BLaER1 treated with 17β-estradiol and CSF1 and Interleukin-3, amounts not matched to agents 10 nM and 100 nM (cell line): ENCODE measurements around the gene INO80D.

Experiments
- H3K27ac ChIP-seq, 11 experiments: shearing (Covaris generic); formaldehyde crosslinking; 2 replicates each; pipeline ENCODE4 v1.8.1; 2022
- H3K27me3 ChIP-seq, 11 experiments: shearing (Covaris generic); formaldehyde crosslinking; 2 replicates each; pipeline ENCODE4 v1.8.1; 2022
- H3K36me3 ChIP-seq, 11 experiments: shearing (Covaris generic); formaldehyde crosslinking; 2 replicates each; pipeline ENCODE4 v1.8.1; 2022
- H3K4me1 ChIP-seq, 10 experiments: shearing (Covaris generic); formaldehyde crosslinking; 2 replicates each; pipeline ENCODE4 v1.8.1; 2022
- H3K4me2 ChIP-seq, 11 experiments: shearing (Covaris generic); formaldehyde crosslinking; 2 replicates each; pipeline ENCODE4 v1.8.1; 2022
- H3K4me3 ChIP-seq, 10 experiments: shearing (Covaris generic); formaldehyde crosslinking; 2 replicates each; pipeline ENCODE4 v1.8.1; 2022
- H3K9ac ChIP-seq, 11 experiments: shearing (Covaris generic); formaldehyde crosslinking; 2 replicates each; pipeline ENCODE4 v1.8.1; 2022
- H3K9me3 ChIP-seq, 11 experiments: shearing (Covaris generic); formaldehyde crosslinking; replicated peaks in 1 of 11; 2 replicates each; pipeline ENCODE4 v1.8.1; 2022
- H4K20me1 ChIP-seq, 11 experiments: shearing (Covaris generic); formaldehyde crosslinking; 2 replicates each; pipeline ENCODE4 v1.8.1; 2022
- Cebpa-rat ChIP-seq, 11 experiments: shearing (Covaris generic); IDR thresholded peaks; 2 replicates each; pipeline ENCODE4 v1.8.1; 2022

INO80D gene

DNA sequence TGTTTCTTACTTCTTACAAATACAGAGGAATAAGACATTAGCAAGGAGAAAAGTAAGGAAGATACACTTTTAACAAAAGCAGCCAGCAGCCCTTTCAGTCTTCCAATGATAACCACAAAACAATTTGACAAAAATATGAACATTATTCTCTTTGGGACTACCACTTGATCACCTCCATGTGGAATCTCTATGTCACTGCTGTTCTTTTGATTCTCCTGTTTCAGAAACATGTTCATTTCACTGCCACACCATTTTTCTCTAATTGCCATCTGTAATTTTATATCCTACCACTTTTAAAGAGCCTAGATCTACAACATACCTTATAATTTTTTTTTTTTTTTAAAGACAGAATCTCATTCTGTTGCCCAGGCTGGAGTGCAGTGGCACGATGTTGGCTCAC, 10.9 kb downstream of the INO80D start:
- no peaks in the 10 kb centered on the region for H3K27me3 ChIP-seq
- H3K4me1 ChIP-seq, result peaks cover 0 to 29% (median 0%) of the 10 kb centered on the region in 10 experiments; a peak in 7 of 20 replicates
- H3K4me2 ChIP-seq, result no peak overlapping the region
- H3K9ac ChIP-seq, result no peak overlapping the region
- H4K20me1 ChIP-seq, result peaks cover 3 to 99% (median 65%) of the 10 kb centered on the region in 11 experiments; a peak in 18 of 22 replicates
- H3K27ac ChIP-seq, result no peak overlapping the region
- TF ChIP-seq Cebpa-rat (IDR thresholded peaks at IDR 0.05), result no peak
- H3K4me3 ChIP-seq, result no peak overlapping the region
- no peaks in the 10 kb centered on the region for H3K9me3 ChIP-seq
- peaks cover 14 to 51% (median 24%) of the 10 kb centered on the region in 11 experiments for H3K36me3 ChIP-seq

DNA sequence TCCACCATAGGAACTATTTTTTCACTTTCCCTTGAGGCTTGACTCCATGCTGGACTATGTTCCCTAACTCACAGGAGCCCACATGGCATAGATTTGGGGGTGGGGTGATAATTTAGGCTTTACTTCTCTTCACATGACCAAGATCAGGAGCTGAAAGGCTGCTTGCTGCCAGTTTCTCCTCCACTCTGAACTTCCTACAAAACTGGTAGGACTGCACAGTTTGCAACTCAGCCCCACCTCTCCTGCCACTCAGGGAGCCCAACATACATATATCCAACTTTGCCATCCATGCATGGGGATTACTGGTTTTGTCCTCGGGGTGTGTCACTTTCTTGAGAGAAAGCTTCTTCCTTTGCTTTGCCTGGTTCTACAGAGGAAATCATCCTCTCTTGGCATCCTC, 14.2 kb downstream of the INO80D start:
- TF ChIP-seq Cebpa-rat (IDR thresholded peaks at IDR 0.05), result no peak
- Histone ChIP-seq H3K9me3 (peaks cover 0 to 5% (median 0%) of the 10 kb centered on the region in 11 experiments; a peak in 5 of 22 replicates), H3K9ac (no peak overlapping the region), H3K4me2 (peak overlapping the region in 3 of 11 experiments; percentile 17 to 63 (median 20); a peak in 4 of 22 replicates), H3K27me3 (no peaks in the 10 kb centered on the region), H3K4me3 (no peak overlapping the region), H3K27ac (no peak overlapping the region), H4K20me1 (peaks cover 3 to 100% (median 48%) of the 10 kb centered on the region in 11 experiments; a peak in 16 of 22 replicates), H3K36me3 (peaks cover 13 to 47% (median 28%) of the 10 kb centered on the region in 11 experiments), H3K4me1 (peaks cover 0 to 29% (median 0%) of the 10 kb centered on the region in 10 experiments; a peak in 6 of 20 replicates)

- TF ChIP-seq Cebpa-rat (IDR thresholded peaks at IDR 0.05), result no peak
- no peak overlapping the region for H3K4me2 ChIP-seq
- H3K4me3 ChIP-seq, result no peak overlapping the region
- no peak overlapping the region for H3K9ac ChIP-seq
- peaks cover 0 to 33% (median 0%) of the 10 kb centered on the region in 10 experiments; a peak in 6 of 20 replicates for H3K4me1 ChIP-seq
- H3K36me3 ChIP-seq, result peaks cover 13 to 55% (median 29%) of the 10 kb centered on the region in 11 experiments
- peaks cover 0 to 11% (median 6%) of the 10 kb centered on the region in 11 experiments; a peak in 9 of 22 replicates for H3K9me3 ChIP-seq
- H4K20me1 ChIP-seq, result peaks cover 5 to 100% (median 55%) of the 10 kb centered on the region in 11 experiments; a peak in 16 of 22 replicates
- H3K27me3 ChIP-seq, result no peaks in the 10 kb centered on the region
- no peak overlapping the region for H3K27ac ChIP-seq
Measured at GRCh38 chr2:206069417-206069816, 16.6 kb downstream of the INO80D start.

- no peak for TF ChIP-seq Cebpa-rat (IDR thresholded peaks at IDR 0.05)
- Histone ChIP-seq H3K27me3 (no peaks in the 10 kb centered on the region), H3K36me3 (peaks cover 13 to 54% (median 29%) of the 10 kb centered on the region in 11 experiments; a peak in 21 of 22 replicates), H3K4me2 (no peak overlapping the region), H4K20me1 (peaks cover 0 to 100% (median 46%) of the 10 kb centered on the region in 11 experiments; a peak in 15 of 22 replicates), H3K27ac (no peak overlapping the region), H3K9me3 (peaks cover 0 to 11% (median 6%) of the 10 kb centered on the region in 11 experiments; a peak in 9 of 22 replicates), H3K9ac (no peak overlapping the region), H3K4me1 (peaks cover 0 to 24% (median 0%) of the 10 kb centered on the region in 10 experiments; a peak in 6 of 20 replicates), H3K4me3 (no peak overlapping the region)
Measured at GRCh38 chr2:206068207-206068606, 17.8 kb downstream of the INO80D start.

GRCh38 chr2:206064077-206064476, 21.9 kb downstream of the INO80D start:
- peak in 1 of 11 experiments; percentile 36; a peak in 2 of 22 replicates for TF ChIP-seq Cebpa-rat (IDR thresholded peaks at IDR 0.05)
- Histone ChIP-seq H3K4me3 (no peak overlapping the region), H3K4me1 (peaks cover 0 to 4% (median 0%) of the 10 kb centered on the region in 10 experiments; a peak in 1 of 20 replicates), H3K9me3 (peaks cover 0 to 11% (median 6%) of the 10 kb centered on the region in 11 experiments; a peak in 9 of 22 replicates), H4K20me1 (peaks cover 0 to 73% (median 29%) of the 10 kb centered on the region in 11 experiments; a peak in 13 of 22 replicates), H3K27ac (no peak overlapping the region), H3K4me2 (no peak overlapping the region), H3K9ac (no peak overlapping the region), H3K36me3 (peaks cover 50 to 73% (median 59%) of the 10 kb centered on the region in 11 experiments), H3K27me3 (no peaks in the 10 kb centered on the region)

- Histone ChIP-seq H3K27ac (no peak overlapping the region), H3K4me3 (no peak overlapping the region), H3K9me3 (peaks cover 0 to 11% (median 6%) of the 10 kb centered on the region in 11 experiments; a peak in 9 of 22 replicates), H3K4me2 (no peak overlapping the region), H3K9ac (no peak overlapping the region), H3K36me3 (peaks cover 49 to 77% (median 62%) of the 10 kb centered on the region in 11 experiments), H3K4me1 (peaks cover 0 to 4% (median 0%) of the 10 kb centered on the region in 10 experiments; a peak in 1 of 20 replicates), H3K27me3 (no peaks in the 10 kb centered on the region), H4K20me1 (peaks cover 0 to 69% (median 28%) of the 10 kb centered on the region in 11 experiments; a peak in 13 of 22 replicates)
- no peak for TF ChIP-seq Cebpa-rat (IDR thresholded peaks at IDR 0.05)
Measured at GRCh38 chr2:206063635-206064034, 22.3 kb downstream of the INO80D start.

- Histone ChIP-seq H3K4me2 (no peak overlapping the region), H3K9ac (no peak overlapping the region), H4K20me1 (peaks cover 0 to 62% (median 25%) of the 10 kb centered on the region in 11 experiments; a peak in 13 of 22 replicates), H3K36me3 (peaks cover 56 to 87% (median 69%) of the 10 kb centered on the region in 11 experiments), H3K4me1 (peaks cover 0 to 4% (median 0%) of the 10 kb centered on the region in 10 experiments; a peak in 1 of 20 replicates), H3K27ac (no peak overlapping the region), H3K9me3 (peaks cover 0 to 11% (median 6%) of the 10 kb centered on the region in 11 experiments; a peak in 8 of 22 replicates), H3K4me3 (no peak overlapping the region), H3K27me3 (no peaks in the 10 kb centered on the region)
- TF ChIP-seq Cebpa-rat (IDR thresholded peaks at IDR 0.05), result no peak
Measured at GRCh38 chr2:206062724-206063123, 23.2 kb downstream of the INO80D start.

DNA sequence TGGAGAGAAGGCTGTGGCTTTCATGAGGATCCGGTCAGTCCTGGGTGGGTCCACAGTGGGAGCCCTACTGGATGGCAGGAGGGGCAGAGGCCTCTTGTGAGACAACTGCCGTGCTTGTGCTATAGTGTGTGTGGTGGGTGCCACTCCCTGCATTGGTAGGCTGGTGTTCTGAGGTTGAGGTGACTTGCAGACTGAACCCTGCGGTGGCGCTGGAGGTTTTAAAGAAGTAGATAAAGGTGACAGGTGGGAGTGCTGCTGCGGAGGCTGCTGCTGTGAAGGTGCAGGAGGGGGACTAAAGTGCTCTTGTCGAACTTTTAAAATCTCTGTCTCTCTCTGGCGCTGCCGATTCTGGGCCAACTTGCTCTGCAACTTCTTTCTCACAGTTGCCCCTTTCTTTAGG, 29.7 kb downstream of the INO80D start:
- no peaks in the 10 kb centered on the region for H3K9me3 ChIP-seq
- H3K27me3 ChIP-seq, result no peaks in the 10 kb centered on the region
- H3K36me3 ChIP-seq, result peaks cover 75 to 100% (median 87%) of the 10 kb centered on the region in 11 experiments
- H4K20me1 ChIP-seq, result peaks cover 4 to 58% (median 10%) of the 10 kb centered on the region in 11 experiments; a peak in 12 of 22 replicates
- H3K4me2 ChIP-seq, result no peak overlapping the region
- H3K27ac ChIP-seq, result no peak overlapping the region
- H3K9ac ChIP-seq, result no peak overlapping the region
- no peak for TF ChIP-seq Cebpa-rat (IDR thresholded peaks at IDR 0.05)
- no peak overlapping the region for H3K4me3 ChIP-seq
- H3K4me1 ChIP-seq, result peaks cover 0 to 5% (median 0%) of the 10 kb centered on the region in 10 experiments; a peak in 1 of 20 replicates

DNA sequence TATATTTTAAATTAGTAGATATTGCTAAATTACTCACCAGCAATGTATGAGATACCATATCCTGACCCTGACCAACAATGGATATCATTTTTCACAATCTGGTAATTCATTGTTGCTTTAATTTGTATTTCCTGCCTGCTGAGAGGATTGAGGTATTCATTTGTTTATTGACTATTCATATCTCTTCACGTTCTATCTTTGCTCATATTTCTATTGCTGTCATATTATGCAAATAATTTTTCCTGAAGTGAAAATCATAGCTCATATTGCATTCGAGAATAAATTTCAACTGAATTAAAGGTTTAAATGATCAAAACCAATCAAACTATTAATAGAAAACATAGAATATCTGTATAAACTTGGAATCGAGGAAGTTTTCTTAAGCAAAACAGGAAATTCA, 31.0 kb downstream of the INO80D start:
- Histone ChIP-seq H3K27me3 (no peaks in the 10 kb centered on the region), H3K9ac (no peak overlapping the region), H3K4me3 (no peak overlapping the region), H3K27ac (no peak overlapping the region), H3K4me2 (no peak overlapping the region), H3K36me3 (peaks cover 76 to 100% (median 88%) of the 10 kb centered on the region in 11 experiments), H3K9me3 (no peaks in the 10 kb centered on the region; a peak in 1 of 22 replicates), H4K20me1 (peaks cover 4 to 60% (median 10%) of the 10 kb centered on the region in 11 experiments; a peak in 13 of 22 replicates), H3K4me1 (peaks cover 0 to 5% (median 0%) of the 10 kb centered on the region in 10 experiments; a peak in 1 of 20 replicates)
- TF ChIP-seq Cebpa-rat (IDR thresholded peaks at IDR 0.05), result no peak
